IMR-90 (cell line): Measurements from ENCODE around the gene SERPINH1. TPM values are rescaled to one million over a fixed set of nuclear protein-coding genes. Genes with fewer than 3 reads are reported as not detected.

Source experiments
- ATAC-seq: fragments of 200-7000 bp; cut with Tn5 transposase; 2 replicates; pipeline ENCODE4 v1.9.1; 2020; ENCODE audit warnings: low read depth, mild to moderate bottlenecking, moderate library complexity
- BruUV-seq: library from RNA; stranded (reverse); fragments of 400-500 nt; replicated peaks from 2 replicates; lab custom pipeline; 2021; lab: Mats Ljungman, UMichigan
- CTCF ChIA-PET: fragments of 300-600 bp; formaldehyde crosslinking; extraction: SDS; loops from one replicate; lab custom pipeline; 2021; ENCODE audit warnings: antibody characterized with exemption; lab: Yijun Ruan, JAX
- POLR2A ChIA-PET: fragments of 300-600 bp; sonication (Branson Sonifier 250); formaldehyde crosslinking; loops from one replicate; lab custom pipeline; 2022; ENCODE audit warnings: antibody characterized with exemption; ENCODE audit not compliant: unreplicated experiment; lab: Charles Lee
- DNase-seq: peaks from one replicate; pipeline ENCODE4 v3.0.0; 2013
- H2AFZ ChIP-seq: replicated peaks from 2 replicates; pipeline ENCODE3; 2013; ENCODE audit warnings: low read length, mild to moderate bottlenecking; ENCODE audit not compliant: poor library complexity
- H2AK5ac ChIP-seq: 2 replicates; pipeline ENCODE4 v1.6.1; 2013; ENCODE audit warnings: low read depth, low read length, inconsistent platforms
- H2AK9ac ChIP-seq: replicated peaks from 2 replicates; pipeline ENCODE3; 2013; ENCODE audit warnings: mild to moderate bottlenecking, low read depth, low read length, moderate library complexity; ENCODE audit not compliant: poor library complexity
- H2BK120ac ChIP-seq: 2 replicates; pipeline ENCODE4 v1.6.1; 2013; ENCODE audit warnings: low read depth, low read length, inconsistent platforms
- H2BK15ac ChIP-seq: 3 replicates; pipeline ENCODE4 v1.6.1; 2013; ENCODE audit warnings: low read depth, low read length, inconsistent platforms
- H2BK20ac ChIP-seq: 2 replicates; pipeline ENCODE4 v1.6.1; 2013; ENCODE audit warnings: low read depth, mild to moderate bottlenecking, inconsistent platforms, low read length, moderate library complexity
- H2BK5ac ChIP-seq: 2 replicates; pipeline ENCODE4 v1.6.1; 2013; ENCODE audit warnings: mild to moderate bottlenecking, low read depth, low read length, inconsistent platforms; ENCODE audit not compliant: poor library complexity, severe bottlenecking
- H3K14ac ChIP-seq: replicated peaks from 2 replicates; pipeline ENCODE4 v1.6.1; 2013; ENCODE audit warnings: low read depth, low read length, inconsistent platforms
- H3K18ac ChIP-seq: 2 replicates; pipeline ENCODE4 v1.6.1; 2013; ENCODE audit warnings: low read depth, low read length, control low read depth
- H3K23ac ChIP-seq: 2 replicates; pipeline ENCODE4 v1.6.1; 2013; ENCODE audit warnings: low read depth, low read length, inconsistent platforms
- H3K27ac ChIP-seq: 2 replicates; pipeline ENCODE4 v1.5.1; 2013; ENCODE audit warnings: mild to moderate bottlenecking, control low read depth, low read length; ENCODE audit not compliant: insufficient read depth
- H3K27me3 ChIP-seq: 2 replicates; pipeline ENCODE4 v1.6.1; 2013; ENCODE audit warnings: low read length; ENCODE audit not compliant: control insufficient read depth, insufficient read depth
- H3K36me3 ChIP-seq: 2 replicates; pipeline ENCODE4 v1.6.1; 2013; ENCODE audit warnings: low read length, mixed read lengths; ENCODE audit not compliant: control insufficient read depth, insufficient read depth
- H3K4ac ChIP-seq: 2 replicates; pipeline ENCODE4 v1.6.1; 2013; ENCODE audit warnings: low read depth, low read length, inconsistent platforms
- H3K4me1 ChIP-seq: 2 replicates; pipeline ENCODE4 v1.6.1; 2013; ENCODE audit warnings: low read length, mixed read lengths; ENCODE audit not compliant: control insufficient read depth, insufficient read depth
- H3K4me2 ChIP-seq: 2 replicates; pipeline ENCODE4 v1.6.1; 2013; ENCODE audit warnings: low read depth, mild to moderate bottlenecking, control low read depth, low read length, moderate library complexity
- H3K4me3 ChIP-seq: 2 replicates; pipeline ENCODE4 v1.5.1; 2013; ENCODE audit warnings: low read depth, mild to moderate bottlenecking, control low read depth, low read length, moderate library complexity; ENCODE audit not compliant: insufficient read depth
- H3K56ac ChIP-seq: 2 replicates; pipeline ENCODE4 v1.6.1; 2013; ENCODE audit warnings: low read length, inconsistent platforms; ENCODE audit not compliant: insufficient read depth; ENCODE audit errors: extremely low read depth
- H3K79me1 ChIP-seq, 2 experiments: 2 replicates each; pipeline ENCODE4 v1.6.1; 2013; ENCODE audit warnings: low read length in 2 of 2, inconsistent platforms in 1 of 2, low read depth in 1 of 2
- H3K9ac ChIP-seq: 2 replicates; pipeline ENCODE4 v1.6.1; 2013; ENCODE audit warnings: low read depth, low read length, control low read depth
- H3K9me1 ChIP-seq: 2 replicates; pipeline ENCODE4 v1.6.1; 2013; ENCODE audit warnings: low read length, inconsistent platforms; ENCODE audit not compliant: insufficient read depth
- H3K9me3 ChIP-seq: 2 replicates; pipeline ENCODE4 v1.6.1; 2013; ENCODE audit warnings: low read length; ENCODE audit not compliant: control insufficient read depth, insufficient read depth
- H4K20me1 ChIP-seq: 2 replicates; pipeline ENCODE4 v1.6.1; 2013; ENCODE audit warnings: low read length, inconsistent platforms; ENCODE audit not compliant: insufficient read depth
- H4K5ac ChIP-seq: 2 replicates; pipeline ENCODE4 v1.6.1; 2013; ENCODE audit warnings: mild to moderate bottlenecking, low read depth, low read length, control low read depth
- H4K8ac ChIP-seq, 2 experiments: 2 replicates each; pipeline ENCODE4 v1.6.1; 2013; ENCODE audit warnings: low read depth in 2 of 2, low read length in 2 of 2, control low read depth in 1 of 2, inconsistent platforms in 1 of 2
- H4K91ac ChIP-seq: 2 replicates; pipeline ENCODE4 v1.6.1; 2013; ENCODE audit warnings: low read depth, low read length, inconsistent platforms; ENCODE audit not compliant: insufficient read depth
- BHLHE40 ChIP-seq: fragments of 150-350 bp; IDR thresholded peaks from 2 replicates; pipeline ENCODE4 v1.6.1; 2016; ENCODE audit warnings: mild to moderate bottlenecking, low read depth, low read length
- CEBPB ChIP-seq: IDR thresholded peaks from 2 replicates; pipeline ENCODE4 v1.6.1; 2012; ENCODE audit warnings: low read depth, low read length, improper control_type of control experiment
- CHD1 ChIP-seq: IDR thresholded peaks from 2 replicates; pipeline ENCODE4 v1.6.1; 2012; ENCODE audit warnings: low read depth, low read length, improper control_type of control experiment
- CTCF ChIP-seq: conservative IDR thresholded peaks from 2 replicates; pipeline ENCODE4 v1.5.1; 2012; ENCODE audit warnings: mild to moderate bottlenecking, low read depth, low read length, improper control_type of control experiment
- FOS ChIP-seq: fragments of 150-350 bp; IDR thresholded peaks from 2 replicates; pipeline ENCODE4 v1.6.1; 2016; ENCODE audit warnings: low read depth, low read length
- MAFK ChIP-seq: IDR thresholded peaks from 2 replicates; pipeline ENCODE4 v1.6.1; 2012; ENCODE audit warnings: low read depth, low read length, improper control_type of control experiment
- MAZ ChIP-seq: IDR thresholded peaks from 2 replicates; pipeline ENCODE4 v1.6.1; 2012; ENCODE audit warnings: low read depth, mild to moderate bottlenecking, low read length, improper control_type of control experiment, moderate library complexity, borderline replicate concordance
- MXI1 ChIP-seq: IDR thresholded peaks from 2 replicates; pipeline ENCODE4 v1.6.1; 2012; ENCODE audit warnings: low read depth, mild to moderate bottlenecking, low read length, moderate library complexity, borderline replicate concordance
- NFE2L2 ChIP-seq: fragments of 150-350 bp; IDR thresholded peaks from 2 replicates; pipeline ENCODE4 v1.6.1; 2016; ENCODE audit warnings: low read depth, mild to moderate bottlenecking, low read length
- POLR2A ChIP-seq: IDR thresholded peaks from 2 replicates; pipeline ENCODE4 v1.6.1; 2012; ENCODE audit warnings: mild to moderate bottlenecking, low read depth, low read length
- RAD21 ChIP-seq: IDR thresholded peaks from 2 replicates; pipeline ENCODE4 v1.6.1; 2012; ENCODE audit warnings: low read length, improper control_type of control experiment
- RCOR1 ChIP-seq: IDR thresholded peaks from 2 replicates; pipeline ENCODE4 v1.6.1; 2012; ENCODE audit warnings: mild to moderate bottlenecking, low read length, improper control_type of control experiment; ENCODE audit not compliant: insufficient replicate concordance
- RFX5 ChIP-seq: IDR thresholded peaks from 2 replicates; pipeline ENCODE4 v1.8.0; 2012; ENCODE audit warnings: low read depth, mild to moderate bottlenecking, low read length, moderate library complexity
- SMC3 ChIP-seq: fragments of 150-350 bp; IDR thresholded peaks from 2 replicates; pipeline ENCODE4 v1.6.1; 2016; ENCODE audit warnings: low read depth, mild to moderate bottlenecking, antibody characterized with exemption, low read length, moderate library complexity
- USF2 ChIP-seq: fragments of 150-350 bp; IDR thresholded peaks from 2 replicates; pipeline ENCODE4 v1.6.1; 2017; ENCODE audit warnings: mild to moderate bottlenecking, antibody characterized with exemption, low read length, low read depth
- WGBS, 2 experiments: methylation state at CpG; one replicate each; pipeline versions ENCODE4 v1.1.5 to v1.1.7; 2013; ENCODE audit warnings: missing lambda C conversion rate in 2 of 2; ENCODE audit not compliant: insufficient read length in 1 of 2; ENCODE audit errors: extremely low coverage in 2 of 2; 5-methylcytosine and 5-hydroxymethylcytosine counted together
- dilution Hi-C: fragments of 300-500 bp; cut with HindIII; formaldehyde crosslinking; loops from one replicate; pipeline ENCODE4 v1.14.3; 2018; ENCODE audit warnings: low sequenced_read_pairs; ENCODE audit not compliant: unreplicated experiment
- in situ Hi-C: fragments of 300-500 bp; cut with MboI; formaldehyde crosslinking; loops from 3 replicates; pipeline ENCODE4 v1.14.3; 2019; ENCODE audit warnings: low sequenced_read_pairs, inconsistent platforms, mixed read lengths
- intact Hi-C: fragments of 100-400 bp; cut with micrococcal nuclease; formaldehyde crosslinking; loops from 2 replicates; pipeline ENCODE4 v1.10.0; 2022
- polyA plus RNA-seq, 3 experiments: library from polyadenylated mRNA; depleted of rRNA; stranded (reverse); fragments of >200 nt; gene quantifications; 2 replicates each; pipeline ENCODE4 v1.2.3, GENCODE V29; 2012; ENCODE audit warnings: low replicate concordance in 1 of 3
- total RNA-seq: library from RNA; depleted of rRNA; stranded (reverse); fragments of >200 nt; gene quantifications from 2 replicates; pipeline ENCODE4 v1.2.3, GENCODE V29; 2012
- TF ChIP-seq, protein P1 (sequence below): fragments of 150-350 bp; IDR thresholded peaks from 2 replicates; pipeline ENCODE4 v1.6.1; 2016; ENCODE audit warnings: low read depth, mild to moderate bottlenecking, low read length, moderate library complexity, borderline replicate concordance

Gene SERPINH1
- total and polyA plus RNA-seq, 2 of the 4 experiments (the other 2 are of a cell fraction) = 841 to 1,857 TPM

DNA sequence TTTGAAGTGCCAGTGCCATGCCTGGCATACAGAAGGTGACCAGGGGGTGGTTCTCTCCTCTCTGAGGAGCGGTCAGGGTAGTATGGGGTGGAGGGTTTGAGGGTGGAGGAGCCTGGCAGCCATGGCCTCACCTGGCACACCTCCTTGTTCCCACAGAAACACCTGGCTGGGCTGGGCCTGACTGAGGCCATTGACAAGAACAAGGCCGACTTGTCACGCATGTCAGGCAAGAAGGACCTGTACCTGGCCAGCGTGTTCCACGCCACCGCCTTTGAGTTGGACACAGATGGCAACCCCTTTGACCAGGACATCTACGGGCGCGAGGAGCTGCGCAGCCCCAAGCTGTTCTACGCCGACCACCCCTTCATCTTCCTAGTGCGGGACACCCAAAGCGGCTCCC lies 9.6 kb downstream of the SERPINH1 start:
- Histone ChIP-seq H2AK5ac (no peak overlapping the region), H4K91ac (no peak overlapping the region), H3K79me1 (peaks cover 39 to 73% of the 10 kb centered on the region in 2 experiments), H3K23ac (no peak overlapping the region), H3K36me3 (peaks cover 78% of the 10 kb centered on the region), H2BK15ac (no peak overlapping the region), H4K5ac (no peak overlapping the region), H2BK120ac (no peak overlapping the region), H3K27ac (no peak overlapping the region), H3K4me2 (no peak overlapping the region), H3K27me3 (no peaks in the 10 kb centered on the region), H2AK9ac (no peak overlapping the region), H4K20me1 (peaks cover 100% of the 10 kb centered on the region), H2BK20ac (no peak overlapping the region), H3K9me1 (no peaks in the 10 kb centered on the region; the same call in 1 of the 2 replicates), H3K4me3 (no peak overlapping the region), H2AFZ (no peak overlapping the region), H4K8ac (no peak overlapping the region), H3K4me1 (peaks cover 8% of the 10 kb centered on the region; the same call in 1 of the 2 replicates), H3K18ac (no peak overlapping the region), H3K14ac (no peak overlapping the region), H3K4ac (no peak overlapping the region), H3K9ac (no peak overlapping the region), H3K9me3 (no peaks in the 10 kb centered on the region), H2BK5ac (no peak overlapping the region), H3K56ac (no peak overlapping the region)
- in situ Hi-C loops = no loop called here
- dilution Hi-C loops = no loop called here
- POLR2A ChIA-PET = no interaction called here
- TF ChIP-seq, protein P1, sequence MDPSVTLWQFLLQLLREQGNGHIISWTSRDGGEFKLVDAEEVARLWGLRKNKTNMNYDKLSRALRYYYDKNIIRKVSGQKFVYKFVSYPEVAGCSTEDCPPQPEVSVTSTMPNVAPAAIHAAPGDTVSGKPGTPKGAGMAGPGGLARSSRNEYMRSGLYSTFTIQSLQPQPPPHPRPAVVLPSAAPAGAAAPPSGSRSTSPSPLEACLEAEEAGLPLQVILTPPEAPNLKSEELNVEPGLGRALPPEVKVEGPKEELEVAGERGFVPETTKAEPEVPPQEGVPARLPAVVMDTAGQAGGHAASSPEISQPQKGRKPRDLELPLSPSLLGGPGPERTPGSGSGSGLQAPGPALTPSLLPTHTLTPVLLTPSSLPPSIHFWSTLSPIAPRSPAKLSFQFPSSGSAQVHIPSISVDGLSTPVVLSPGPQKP = no peak
- TF ChIP-seq MXI1 = no peak
- TF ChIP-seq RCOR1 = no peak
- TF ChIP-seq POLR2A = no peak
- TF ChIP-seq BHLHE40 = no peak
- no peak for TF ChIP-seq NFE2L2
- no peak for TF ChIP-seq CEBPB
- TF ChIP-seq FOS = no peak
- TF ChIP-seq CTCF = no peak
- TF ChIP-seq MAZ = no peak
- TF ChIP-seq CHD1 = no peak
- TF ChIP-seq RAD21 = no peak
- no peak for TF ChIP-seq MAFK
- no peak for TF ChIP-seq RFX5
- TF ChIP-seq USF2 = no peak
- TF ChIP-seq SMC3 = no peak
- BruUV-seq = no TSS peak
- no peak for ATAC-seq
- intact Hi-C loops = no loop called here
- DNase-seq = no peak
- CTCF ChIA-PET = no interaction called here
- 98% methylated on average over 10 of the region's 14 CpGs; no CpG with 5 or more reads in 1 of the 2 experiments for WGBS, 2 experiments
